Astrocyte (in vitro differentiated cells and primary cell): ENCODE measurements around the gene VAMP8.

Experiments
- EZH2 ChIP-seq: IDR thresholded peaks from 2 replicates; pipeline ENCODE4 v1.6.1; 2012; ENCODE audit warnings: mild to moderate bottlenecking, low read length, inconsistent platforms; ENCODE audit not compliant: insufficient read depth
- TF ChIP-seq, protein P1 (sequence below): IDR thresholded peaks from 2 replicates; pipeline ENCODE4 v1.5.1; 2011; ENCODE audit warnings: low read depth, mild to moderate bottlenecking, inconsistent platforms, low read length, moderate library complexity; ENCODE audit not compliant: insufficient read depth

DNA sequence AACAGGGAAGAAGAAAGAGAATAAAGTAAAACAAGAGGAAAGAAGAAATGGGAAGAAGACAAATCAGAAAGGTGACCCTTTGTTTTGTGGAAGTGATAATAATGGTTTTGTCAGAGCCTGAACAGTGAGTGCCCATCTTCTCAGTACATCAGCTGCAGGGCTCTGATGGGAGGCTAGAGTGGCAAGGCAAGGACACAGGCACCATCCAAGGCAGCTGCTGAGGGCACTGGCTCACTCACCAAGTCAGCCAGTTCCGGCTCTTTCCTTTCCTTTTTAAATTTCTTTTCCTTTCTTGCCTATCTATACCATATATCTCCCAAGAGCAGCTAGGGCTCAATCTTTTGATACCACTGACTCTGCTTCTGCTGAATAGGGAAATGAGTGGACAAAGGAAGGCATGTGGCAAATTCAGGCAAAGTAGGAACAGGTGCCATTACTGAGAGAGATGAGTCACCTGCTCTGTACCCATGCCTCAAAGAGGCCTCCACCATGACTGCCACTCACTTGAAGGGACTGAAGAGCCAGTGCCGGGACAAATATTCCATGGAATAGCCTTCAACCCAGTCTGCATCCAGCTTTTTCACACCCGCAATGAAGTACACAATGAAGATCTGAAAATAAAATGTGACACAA is 22.3 kb upstream of the VAMP8 start:
- TF ChIP-seq, protein P1, sequence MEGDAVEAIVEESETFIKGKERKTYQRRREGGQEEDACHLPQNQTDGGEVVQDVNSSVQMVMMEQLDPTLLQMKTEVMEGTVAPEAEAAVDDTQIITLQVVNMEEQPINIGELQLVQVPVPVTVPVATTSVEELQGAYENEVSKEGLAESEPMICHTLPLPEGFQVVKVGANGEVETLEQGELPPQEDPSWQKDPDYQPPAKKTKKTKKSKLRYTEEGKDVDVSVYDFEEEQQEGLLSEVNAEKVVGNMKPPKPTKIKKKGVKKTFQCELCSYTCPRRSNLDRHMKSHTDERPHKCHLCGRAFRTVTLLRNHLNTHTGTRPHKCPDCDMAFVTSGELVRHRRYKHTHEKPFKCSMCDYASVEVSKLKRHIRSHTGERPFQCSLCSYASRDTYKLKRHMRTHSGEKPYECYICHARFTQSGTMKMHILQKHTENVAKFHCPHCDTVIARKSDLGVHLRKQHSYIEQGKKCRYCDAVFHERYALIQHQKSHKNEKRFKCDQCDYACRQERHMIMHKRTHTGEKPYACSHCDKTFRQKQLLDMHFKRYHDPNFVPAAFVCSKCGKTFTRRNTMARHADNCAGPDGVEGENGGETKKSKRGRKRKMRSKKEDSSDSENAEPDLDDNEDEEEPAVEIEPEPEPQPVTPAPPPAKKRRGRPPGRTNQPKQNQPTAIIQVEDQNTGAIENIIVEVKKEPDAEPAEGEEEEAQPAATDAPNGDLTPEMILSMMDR = no peak
- no peak for TF ChIP-seq EZH2
